Measurements from ENCODE around the gene NCEH1. TPM values are rescaled to one million over a fixed set of nuclear protein-coding genes. Genes with fewer than 3 reads are reported as not detected.

Gene NCEH1
- total and polyA plus RNA-seq, 12 donors: 8.7 to 66.4 (median 50.9) TPM

DNA sequence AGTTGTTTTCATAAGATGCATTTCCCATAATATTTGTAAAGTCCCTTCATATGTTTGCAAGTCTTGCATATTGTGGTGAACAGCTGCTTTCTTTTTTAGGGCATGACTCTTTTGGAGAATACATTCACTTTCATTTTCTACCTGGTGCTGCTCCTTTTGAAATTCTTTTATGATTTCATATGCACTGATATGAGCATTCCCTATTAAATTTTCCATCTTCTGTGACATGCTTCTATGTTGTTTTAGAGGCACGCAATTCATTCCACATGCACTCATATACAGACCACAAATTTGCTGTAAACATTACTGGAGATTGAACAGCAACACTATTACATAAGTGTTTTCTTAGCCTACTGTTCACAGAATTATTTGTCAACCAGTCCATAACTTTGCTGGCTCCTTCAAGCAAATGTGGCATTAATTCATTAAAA is 94.8 kb downstream of the NCEH1 start:
- peaks cover 0 to 9% (median 0%) of the 10 kb centered on the region in 11 donors for H3K9me3 ChIP-seq
- no peaks in the 10 kb centered on the region for H3K36me3 ChIP-seq
- TF ChIP-seq, protein P1, sequence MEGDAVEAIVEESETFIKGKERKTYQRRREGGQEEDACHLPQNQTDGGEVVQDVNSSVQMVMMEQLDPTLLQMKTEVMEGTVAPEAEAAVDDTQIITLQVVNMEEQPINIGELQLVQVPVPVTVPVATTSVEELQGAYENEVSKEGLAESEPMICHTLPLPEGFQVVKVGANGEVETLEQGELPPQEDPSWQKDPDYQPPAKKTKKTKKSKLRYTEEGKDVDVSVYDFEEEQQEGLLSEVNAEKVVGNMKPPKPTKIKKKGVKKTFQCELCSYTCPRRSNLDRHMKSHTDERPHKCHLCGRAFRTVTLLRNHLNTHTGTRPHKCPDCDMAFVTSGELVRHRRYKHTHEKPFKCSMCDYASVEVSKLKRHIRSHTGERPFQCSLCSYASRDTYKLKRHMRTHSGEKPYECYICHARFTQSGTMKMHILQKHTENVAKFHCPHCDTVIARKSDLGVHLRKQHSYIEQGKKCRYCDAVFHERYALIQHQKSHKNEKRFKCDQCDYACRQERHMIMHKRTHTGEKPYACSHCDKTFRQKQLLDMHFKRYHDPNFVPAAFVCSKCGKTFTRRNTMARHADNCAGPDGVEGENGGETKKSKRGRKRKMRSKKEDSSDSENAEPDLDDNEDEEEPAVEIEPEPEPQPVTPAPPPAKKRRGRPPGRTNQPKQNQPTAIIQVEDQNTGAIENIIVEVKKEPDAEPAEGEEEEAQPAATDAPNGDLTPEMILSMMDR (IDR thresholded peaks at IDR 0.05): no peak
- WGBS, 2 donors: 75 to 82% methylated on average over 1 of the region's 1 CpG
- H3K27me3 ChIP-seq: no peaks in the 10 kb centered on the region
- ATAC-seq (no peak), DNase-seq (no peak)
- H3K27ac ChIP-seq: peak overlapping the region in 2 of 10 donors; percentile 11 to 38
- peaks cover 0 to 22% (median 6%) of the 10 kb centered on the region in 9 donors for H3K4me1 ChIP-seq
- intact Hi-C loops (cut with DNase I): no loop called here
- H3K4me3 ChIP-seq: no peak overlapping the region

DNA sequence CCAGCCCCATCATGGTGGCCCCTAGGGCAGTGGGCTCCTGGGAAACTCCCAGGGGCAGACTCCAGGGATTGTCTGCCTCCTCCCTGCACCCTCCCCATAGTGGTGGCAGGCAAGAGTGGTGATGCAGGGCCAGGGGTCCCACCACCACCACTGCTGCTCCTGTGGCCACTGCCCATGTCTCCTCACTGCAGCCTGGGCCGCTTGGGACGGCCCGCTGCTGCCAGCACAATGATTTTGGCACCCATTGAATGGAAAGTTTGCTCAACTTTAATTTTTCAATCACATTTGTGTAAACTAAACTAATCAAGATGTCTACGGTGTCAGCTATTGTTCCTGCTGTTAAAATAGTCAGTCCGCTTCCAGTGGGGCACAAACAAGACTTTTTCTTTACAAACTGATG is 95.6 kb downstream of the NCEH1 start:
- H3K9me3 ChIP-seq: peaks cover 0 to 16% (median 0%) of the 10 kb centered on the region in 11 donors
- ATAC-seq: peak in 1 of 8 donors; percentile 21
- WGBS, 2 donors: 75 to 80% methylated on average over 5 of the region's 5 CpGs
- DNase-seq: no peak
- H3K36me3 ChIP-seq: no peaks in the 10 kb centered on the region
- TF ChIP-seq, protein P1 (IDR thresholded peaks at IDR 0.05): no peak
- H3K4me1 ChIP-seq: peaks cover 0 to 22% (median 6%) of the 10 kb centered on the region in 9 donors
- no peak overlapping the region for H3K4me3 ChIP-seq
- intact Hi-C loops (cut with DNase I): no loop called here
- peak overlapping the region in 1 of 10 donors; percentile 67 for H3K27ac ChIP-seq
- no peaks in the 10 kb centered on the region for H3K27me3 ChIP-seq

DNA sequence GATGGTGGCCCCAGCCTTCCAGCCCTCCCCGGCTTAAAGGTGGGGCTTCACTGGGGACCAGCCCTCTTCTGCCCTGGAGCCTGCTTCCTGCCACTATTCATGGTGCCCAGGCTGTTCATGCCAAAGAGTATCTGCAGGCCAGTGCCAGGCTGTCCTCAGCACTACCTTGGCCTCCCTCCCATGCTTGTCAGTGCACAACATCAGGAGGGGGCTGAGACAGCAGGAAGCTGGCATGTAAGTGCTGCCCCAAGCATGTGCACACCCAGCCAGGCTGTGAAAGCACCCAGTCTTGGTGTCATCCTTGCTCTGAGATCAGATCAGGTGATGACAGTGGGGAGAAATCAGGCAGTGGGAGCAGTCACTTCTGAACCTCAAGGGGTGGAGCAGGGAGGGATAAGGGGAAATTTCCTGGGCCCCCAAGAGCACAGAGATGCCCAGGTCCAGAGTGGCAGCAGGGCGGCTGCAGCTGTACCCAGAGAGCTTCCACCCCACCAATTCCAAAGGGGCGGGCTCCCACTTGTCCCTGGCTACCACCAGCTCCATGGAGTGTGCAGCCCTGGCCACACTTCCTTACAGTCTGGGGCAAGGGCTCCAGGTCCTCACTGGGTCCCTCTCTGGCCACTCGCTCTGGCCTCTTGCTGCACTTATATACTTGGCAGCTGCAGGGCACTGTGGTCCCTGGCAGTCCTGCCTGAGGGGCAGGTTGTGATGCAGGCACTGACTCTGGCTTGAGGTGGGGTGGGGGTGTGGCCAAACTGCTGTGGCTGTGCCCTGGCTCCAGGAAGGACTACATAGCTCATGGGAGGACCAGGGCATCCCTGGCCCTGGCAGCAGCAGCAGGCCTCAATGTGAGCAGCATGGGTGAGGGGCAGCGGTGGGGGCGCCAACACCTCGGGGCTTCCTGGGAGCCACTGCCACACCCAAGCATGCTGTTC is 96.3 kb downstream of the NCEH1 start:
- Histone ChIP-seq H3K4me3 (no peak overlapping the region), H3K36me3 (no peaks in the 10 kb centered on the region), H3K4me1 (peaks cover 0 to 22% (median 6%) of the 10 kb centered on the region in 9 donors), H3K27me3 (no peaks in the 10 kb centered on the region), H3K9me3 (peaks cover 0 to 16% (median 0%) of the 10 kb centered on the region in 11 donors), H3K27ac (peak overlapping the region in 1 of 10 donors; percentile 67)
- ATAC-seq: peak in 5 of 8 donors; percentile 39 to 84 (median 69)
- intact Hi-C loops (cut with DNase I): no loop called here
- WGBS, 2 donors: 96 to 98% methylated on average over 7 of the region's 7 CpGs
- TF ChIP-seq, protein P1 (IDR thresholded peaks at IDR 0.05): no peak
- DNase-seq: peak in 1 of 2 donors; percentile 17

DNA sequence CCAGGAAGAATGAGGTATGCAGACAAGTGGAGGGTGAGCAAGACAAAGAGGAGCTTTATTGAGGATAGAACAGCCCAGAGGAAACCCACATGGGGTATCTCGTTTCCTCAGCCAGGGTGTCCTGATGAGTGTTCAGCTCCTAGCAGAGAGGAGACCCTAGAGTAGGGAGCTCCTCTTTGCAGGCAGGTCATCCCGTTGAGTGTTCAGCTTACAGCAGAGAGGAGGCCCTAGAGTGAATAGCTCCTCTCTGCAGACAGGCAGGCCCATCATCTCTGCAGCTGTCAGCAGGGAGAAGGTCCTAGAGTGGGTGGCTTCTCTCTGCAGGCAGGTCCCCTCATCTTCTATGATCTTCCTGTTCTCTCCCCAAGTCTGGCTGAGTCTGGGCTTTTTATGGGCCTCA is 97.0 kb downstream of the NCEH1 start:
- TF ChIP-seq, protein P1 (IDR thresholded peaks at IDR 0.05): no peak
- Histone ChIP-seq H3K4me3 (no peak overlapping the region), H3K9me3 (peaks cover 0 to 16% (median 0%) of the 10 kb centered on the region in 11 donors), H3K27me3 (no peaks in the 10 kb centered on the region), H3K27ac (no peak overlapping the region), H3K4me1 (peaks cover 0 to 24% (median 6%) of the 10 kb centered on the region in 9 donors), H3K36me3 (no peaks in the 10 kb centered on the region)
- no peak for ATAC-seq
- intact Hi-C loops (cut with DNase I): no loop called here
- no peak for DNase-seq
- WGBS, 2 donors: 90 to 97% methylated on average over 2 of the region's 2 CpGs

Measured in heart right ventricle (tissue), 16 donors.